MM.1S (cell line): Measurements from ENCODE around the gene OVCH1.
"Not testable (repeated sequence)": the region's sequence is repeated elsewhere in the genome, so short reads cannot be mapped to it uniquely, and the experiment has no call there.

ENCODE experiments used
- DNase-seq: peaks from one replicate; pipeline ENCODE4 v3.0.0-alpha.2; 2015
- H2AFZ ChIP-seq: fragments of 300-600 bp; sonication (generic); 2 replicates; pipeline ENCODE4 v1.6.0; 2016; ENCODE audit warnings: antibody characterized with exemption, low read length
- H3F3A ChIP-seq: fragments of 300-600 bp; sonication (generic); 2 replicates; pipeline ENCODE4 v1.6.1; 2016; ENCODE audit warnings: mild to moderate bottlenecking, antibody characterized with exemption, low read length, moderate library complexity, mixed read lengths; ENCODE audit not compliant: insufficient read depth
- H3K27ac ChIP-seq: fragments of 300-600 bp; sonication (generic); 2 replicates; pipeline ENCODE4 v1.5.1; 2016; ENCODE audit warnings: mild to moderate bottlenecking, low read length
- H3K27me3 ChIP-seq: fragments of 300-600 bp; sonication (generic); replicated peaks from 2 replicates; pipeline ENCODE4 v1.6.0; 2016; ENCODE audit warnings: low read length; ENCODE audit not compliant: insufficient read depth
- H3K36me3 ChIP-seq: fragments of 300-600 bp; sonication (generic); replicated peaks from 2 replicates; pipeline ENCODE4 v1.6.1; 2016; ENCODE audit warnings: mild to moderate bottlenecking, low read length, mixed read lengths; ENCODE audit not compliant: insufficient read depth
- H3K4me1 ChIP-seq: fragments of 300-600 bp; sonication (generic); 2 replicates; pipeline ENCODE4 v1.6.1; 2016; ENCODE audit warnings: low read length, mixed read lengths
- H3K4me2 ChIP-seq: fragments of 300-600 bp; sonication (generic); 2 replicates; pipeline ENCODE4 v1.6.0; 2016; ENCODE audit warnings: low read depth, low read length
- H3K4me3 ChIP-seq: fragments of 300-600 bp; sonication (generic); 2 replicates; pipeline ENCODE4 v1.5.1; 2016; ENCODE audit warnings: low read length, mixed read lengths
- H3K79me2 ChIP-seq: fragments of 300-600 bp; sonication (generic); 2 replicates; pipeline ENCODE4 v1.6.1; 2016; ENCODE audit warnings: mixed run types, low read length, mixed read lengths
- H3K9ac ChIP-seq: fragments of 300-600 bp; sonication (generic); 2 replicates; pipeline ENCODE4 v1.6.1; 2016; ENCODE audit warnings: low read length, mixed read lengths
- H3K9me2 ChIP-seq: fragments of 300-600 bp; sonication (generic); replicated peaks from 2 replicates; pipeline ENCODE4 v1.6.1; 2016; ENCODE audit warnings: mild to moderate bottlenecking, low read length, mixed read lengths; ENCODE audit not compliant: insufficient read depth
- H3K9me3 ChIP-seq: fragments of 300-600 bp; sonication (generic); replicated peaks from 2 replicates; pipeline ENCODE4 v1.6.1; 2016; ENCODE audit warnings: mild to moderate bottlenecking, low read length, mixed read lengths; ENCODE audit not compliant: insufficient read depth
- H4K20me1 ChIP-seq: fragments of 300-600 bp; sonication (generic); 2 replicates; pipeline ENCODE4 v1.6.1; 2016; ENCODE audit warnings: mild to moderate bottlenecking, low read length, moderate library complexity, mixed read lengths; ENCODE audit not compliant: insufficient read depth
- EZH2 ChIP-seq: fragments of 300-600 bp; sonication (generic); optimal IDR thresholded peaks from 2 replicates; pipeline ENCODE3; 2017; ENCODE audit warnings: low read depth, mild to moderate bottlenecking, antibody characterized with exemption, low read length, mixed read lengths
- EZH2phosphoT487 ChIP-seq: fragments of 300-600 bp; sonication (generic); IDR thresholded peaks from 2 replicates; pipeline ENCODE4 v1.6.1; 2018; ENCODE audit warnings: antibody characterized with exemption, low read length
- TF ChIP-seq, protein P1 (sequence below): fragments of 300-600 bp; sonication (generic); IDR thresholded peaks from 2 replicates; pipeline ENCODE4 v1.5.1; 2016; ENCODE audit warnings: antibody characterized with exemption, low read length, mixed read lengths

The OVCH1 gene

DNA sequence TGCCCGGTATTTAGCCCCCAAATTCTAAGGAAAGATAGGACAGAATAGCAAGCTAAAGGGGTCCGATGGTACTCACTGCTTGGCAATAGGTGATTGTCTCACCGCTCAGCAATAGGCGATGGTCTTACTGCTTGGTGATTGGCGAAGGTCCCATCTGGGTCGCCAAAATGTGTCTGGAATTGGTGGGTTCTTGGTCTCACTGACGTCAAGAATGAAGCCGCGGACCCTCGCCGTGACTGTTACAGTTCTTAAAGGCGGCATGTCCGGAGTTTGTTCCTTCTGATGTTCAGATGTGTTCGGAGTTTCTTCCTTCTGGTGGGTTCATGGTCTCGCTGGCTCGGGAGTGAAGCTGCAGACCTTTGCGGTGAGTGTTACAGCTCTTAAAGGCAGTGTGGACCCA lies 112.3 kb downstream of the OVCH1 start:
- not testable (repeated sequence) for H2AFZ ChIP-seq

DNA sequence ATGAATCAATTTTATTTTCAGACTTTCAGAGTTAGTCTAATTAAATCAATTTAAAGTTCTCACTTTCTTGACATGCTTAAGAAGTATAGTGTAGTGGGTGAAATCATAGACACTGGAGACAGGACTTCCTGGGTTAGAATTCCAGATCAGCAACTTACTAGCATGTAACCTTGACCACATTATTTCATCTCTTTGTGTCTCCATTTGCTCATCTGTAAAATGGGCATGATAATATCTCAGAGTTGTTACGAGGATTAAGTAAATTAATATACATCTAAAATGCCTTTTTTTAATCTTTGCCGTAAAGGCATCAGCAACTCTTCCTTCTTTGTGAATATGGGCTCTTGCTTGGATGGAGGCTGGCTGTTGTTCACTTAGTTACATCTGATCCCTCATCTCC lies 115.2 kb downstream of the OVCH1 start:
- DNase-seq = no peak
- Histone ChIP-seq H3K36me3 (no peaks in the 10 kb centered on the region; the same call in 1 of the 2 replicates), H3K27ac (no peak overlapping the region), H3K9me3 (no peaks in the 10 kb centered on the region), H3K27me3 (no peaks in the 10 kb centered on the region), H3F3A (peaks cover 8% of the 10 kb centered on the region), H3K9ac (no peak overlapping the region), H3K9me2 (no peaks in the 10 kb centered on the region), H3K4me3 (no peak overlapping the region), H3K79me2 (peaks cover 36% of the 10 kb centered on the region), H2AFZ (peak overlapping the region; percentile 84; the same call in 1 of the 2 replicates), H3K4me2 (peak overlapping the region; percentile 62; the same call in 1 of the 2 replicates), H3K4me1 (peaks cover 16% of the 10 kb centered on the region), H4K20me1 (no peaks in the 10 kb centered on the region; the same call in 1 of the 2 replicates)
- TF ChIP-seq EZH2 (no peak), EZH2phosphoT487 (no peak)
- TF ChIP-seq, protein P1, sequence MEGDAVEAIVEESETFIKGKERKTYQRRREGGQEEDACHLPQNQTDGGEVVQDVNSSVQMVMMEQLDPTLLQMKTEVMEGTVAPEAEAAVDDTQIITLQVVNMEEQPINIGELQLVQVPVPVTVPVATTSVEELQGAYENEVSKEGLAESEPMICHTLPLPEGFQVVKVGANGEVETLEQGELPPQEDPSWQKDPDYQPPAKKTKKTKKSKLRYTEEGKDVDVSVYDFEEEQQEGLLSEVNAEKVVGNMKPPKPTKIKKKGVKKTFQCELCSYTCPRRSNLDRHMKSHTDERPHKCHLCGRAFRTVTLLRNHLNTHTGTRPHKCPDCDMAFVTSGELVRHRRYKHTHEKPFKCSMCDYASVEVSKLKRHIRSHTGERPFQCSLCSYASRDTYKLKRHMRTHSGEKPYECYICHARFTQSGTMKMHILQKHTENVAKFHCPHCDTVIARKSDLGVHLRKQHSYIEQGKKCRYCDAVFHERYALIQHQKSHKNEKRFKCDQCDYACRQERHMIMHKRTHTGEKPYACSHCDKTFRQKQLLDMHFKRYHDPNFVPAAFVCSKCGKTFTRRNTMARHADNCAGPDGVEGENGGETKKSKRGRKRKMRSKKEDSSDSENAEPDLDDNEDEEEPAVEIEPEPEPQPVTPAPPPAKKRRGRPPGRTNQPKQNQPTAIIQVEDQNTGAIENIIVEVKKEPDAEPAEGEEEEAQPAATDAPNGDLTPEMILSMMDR = no peak

More for the DNA sequence above, 112.3 kb downstream of the OVCH1 start:
- not testable (repeated sequence) for H3K36me3 ChIP-seq, H3K9me2 ChIP-seq, H3K4me3 ChIP-seq, H3K27ac ChIP-seq, H4K20me1 ChIP-seq, H3K4me1 ChIP-seq, DNase-seq, H3K9ac ChIP-seq, H3K79me2 ChIP-seq, H3K9me3 ChIP-seq, H3F3A ChIP-seq, H3K27me3 ChIP-seq, H3K4me2 ChIP-seq

DNA sequence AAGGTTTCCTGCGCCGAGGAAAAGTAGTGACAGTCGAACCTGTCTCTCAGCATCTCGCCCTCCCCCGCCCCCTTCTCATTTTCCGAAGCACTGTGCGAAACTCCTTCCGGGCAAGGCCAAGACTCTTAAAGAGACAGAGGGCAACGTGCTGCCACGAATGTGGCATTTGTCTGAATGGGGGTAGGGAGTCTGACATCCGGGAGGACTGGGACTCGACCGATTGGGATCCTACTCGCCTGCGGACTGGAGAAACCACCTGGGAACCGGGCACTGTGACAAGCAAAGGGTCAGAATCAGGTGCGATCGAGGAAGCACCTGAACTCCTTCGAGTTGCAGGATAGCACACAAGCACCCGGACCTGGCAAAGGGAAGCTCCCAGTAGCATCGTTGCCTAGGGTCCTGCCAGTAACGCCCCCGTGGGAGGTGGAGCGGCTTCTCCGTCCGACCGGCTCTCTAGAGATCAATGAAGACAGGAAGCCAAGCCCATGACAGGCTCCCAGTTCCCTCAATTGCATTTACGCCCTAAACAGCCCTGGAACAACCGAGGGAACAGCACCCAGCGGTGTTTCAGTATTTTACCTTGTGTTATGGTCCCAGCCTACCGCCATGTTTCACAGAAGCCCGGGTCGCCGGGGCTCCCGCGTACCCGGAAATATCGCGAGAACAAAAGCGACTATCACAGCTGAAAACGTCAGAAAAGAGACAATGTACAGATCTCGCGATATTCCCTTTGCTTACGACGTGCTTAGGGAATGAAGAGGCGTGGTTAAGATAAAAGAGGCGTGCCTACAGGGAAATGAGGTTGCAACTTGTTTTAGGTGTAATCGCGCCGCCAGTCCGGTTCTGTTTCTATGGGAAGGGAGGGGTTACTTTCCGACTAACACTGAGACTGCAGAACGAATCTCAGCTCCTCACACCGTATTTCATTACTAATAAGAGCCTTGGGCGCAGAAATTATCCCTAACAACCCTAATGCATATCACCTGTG lies 116.7 kb downstream of the OVCH1 start, which contains the start of gene ERGIC2:
Gene ERGIC2 (minus strand): TSS at position 637 of the 988 bp plus-strand sequence. CDS start 9,539 bp downstream, outside the sequence.
- Histone ChIP-seq H3K4me1 (peaks cover 30% of the 10 kb centered on the region), H3K27me3 (no peaks in the 10 kb centered on the region), H3K79me2 (peaks cover 51% of the 10 kb centered on the region), H2AFZ (peak within 1 kb of the TSS; percentile 84), H3F3A (peaks cover 14% of the 10 kb centered on the region), H3K27ac (peak within 1 kb of the TSS; percentile 98), H3K4me3 (peak within 1 kb of the TSS; percentile 85), H4K20me1 (no peaks in the 10 kb centered on the region; the same call in 1 of the 2 replicates), H3K9me3 (no peaks in the 10 kb centered on the region), H3K9ac (peak within 1 kb of the TSS; percentile 98), H3K4me2 (peak within 1 kb of the TSS; percentile 62), H3K9me2 (no peaks in the 10 kb centered on the region), H3K36me3 (peaks cover 8% of the 10 kb centered on the region; the same call in 1 of the 2 replicates)
- no peak for TF ChIP-seq EZH2
- no peak for TF ChIP-seq EZH2phosphoT487
- TF ChIP-seq, protein P1 = no peak
- DNase-seq = peak; percentile 99
